ENCODE data around the gene CBX2. TPM values are rescaled to one million over a fixed set of nuclear protein-coding genes. Genes with fewer than 3 reads are reported as not detected.

The CBX2 gene
- 2.6 TPM for total RNA-seq
- long read RNA-seq, full-length matches to known transcripts, result 7 of 10 reads
- long read RNA-seq, partial matches to known transcripts, result 0 of 10 reads
- long read RNA-seq, other reads (novel, unspliced or antisense), result 3 of 10 reads

GRCh38 chr17:79777894-79778503, at the start of gene CBX2:
Gene CBX2, plus strand, starts transcription at chr17:79778148. Its CDS starts 88 bp downstream, at chr17:79778236.
- Histone ChIP-seq H3K9me3 (replicated peaks) (no peaks in the 10 kb centered on the region), H3K36me3 (no peaks in the 10 kb centered on the region), H3K27ac (replicated peaks) (peak within 1 kb of the TSS; percentile 85), H3K4me3 (peak within 1 kb of the TSS; percentile 91), H3K27me3 (ENCODE audit: low read depth) (peaks cover 68% of the 10 kb centered on the region), H3K4me1 (peaks cover 29% of the 10 kb centered on the region)
- no peak for TF ChIP-seq CTCF (IDR thresholded peaks at IDR 0.05; ENCODE audit: borderline replicate concordance)
- intact Hi-C loops (cut with micrococcal nuclease), result no loop called here
- peak; percentile 79 for DNase-seq

- Histone ChIP-seq H3K9me3 (replicated peaks) (no peaks in the 10 kb centered on the region), H3K4me1 (peaks cover 8% of the 10 kb centered on the region), H3K27ac (replicated peaks) (peak overlapping the region; percentile 43), H3K27me3 (ENCODE audit: low read depth) (no peaks in the 10 kb centered on the region), H3K36me3 (no peaks in the 10 kb centered on the region), H3K4me3 (peak overlapping the region; percentile 67)
- peak; percentile 70 for DNase-seq
- intact Hi-C loops (cut with micrococcal nuclease), result no loop called here
- no peak for TF ChIP-seq CTCF (IDR thresholded peaks at IDR 0.05; ENCODE audit: borderline replicate concordance)
Measured at GRCh38 chr17:79728169-79728907, 49.6 kb upstream of the CBX2 start.

GRCh38 chr17:79728908-79729471, 49.0 kb upstream of the CBX2 start:
- Histone ChIP-seq H3K4me3 (peak overlapping the region; percentile 67), H3K9me3 (replicated peaks) (no peaks in the 10 kb centered on the region), H3K4me1 (peaks cover 8% of the 10 kb centered on the region), H3K27ac (replicated peaks) (no peak overlapping the region), H3K36me3 (no peaks in the 10 kb centered on the region), H3K27me3 (ENCODE audit: low read depth) (no peaks in the 10 kb centered on the region)
- no peak for TF ChIP-seq CTCF (IDR thresholded peaks at IDR 0.05; ENCODE audit: borderline replicate concordance)
- intact Hi-C loops (cut with micrococcal nuclease), result no loop called here
- no peak for DNase-seq

GRCh38 chr17:79729761-79730160, 48.2 kb upstream of the CBX2 start:
- Histone ChIP-seq H3K36me3 (no peaks in the 10 kb centered on the region), H3K4me3 (no peak overlapping the region), H3K9me3 (replicated peaks) (no peaks in the 10 kb centered on the region), H3K27me3 (ENCODE audit: low read depth) (no peaks in the 10 kb centered on the region), H3K27ac (replicated peaks) (no peak overlapping the region), H3K4me1 (peaks cover 8% of the 10 kb centered on the region)
- no peak for TF ChIP-seq CTCF (IDR thresholded peaks at IDR 0.05; ENCODE audit: borderline replicate concordance)
- intact Hi-C loops (cut with micrococcal nuclease), result no loop called here
- DNase-seq, result no peak

GRCh38 chr17:79730437-79730768, 47.5 kb upstream of the CBX2 start:
- intact Hi-C loops (cut with micrococcal nuclease), result no loop called here
- no peak overlapping the region for H3K27ac ChIP-seq (replicated peaks)
- no peak overlapping the region for H3K4me3 ChIP-seq
- H3K9me3 ChIP-seq (replicated peaks), result no peaks in the 10 kb centered on the region
- no peak for TF ChIP-seq CTCF (IDR thresholded peaks at IDR 0.05; ENCODE audit: borderline replicate concordance)
- DNase-seq, result no peak
- no peaks in the 10 kb centered on the region for H3K27me3 ChIP-seq (ENCODE audit: low read depth)
- H3K36me3 ChIP-seq, result no peaks in the 10 kb centered on the region
- H3K4me1 ChIP-seq, result peaks cover 8% of the 10 kb centered on the region

Measured in left ventricle myocardium inferior (tissue), 1 donor.